ENCODE results near the gene MIB1. TPM values are rescaled to one million over a fixed set of nuclear protein-coding genes. Genes with fewer than 3 reads are reported as not detected.

MIB1 gene
- total and polyA plus RNA-seq, 2 experiments from 2014 or later = 10.8 to 56.7 TPM

DNA sequence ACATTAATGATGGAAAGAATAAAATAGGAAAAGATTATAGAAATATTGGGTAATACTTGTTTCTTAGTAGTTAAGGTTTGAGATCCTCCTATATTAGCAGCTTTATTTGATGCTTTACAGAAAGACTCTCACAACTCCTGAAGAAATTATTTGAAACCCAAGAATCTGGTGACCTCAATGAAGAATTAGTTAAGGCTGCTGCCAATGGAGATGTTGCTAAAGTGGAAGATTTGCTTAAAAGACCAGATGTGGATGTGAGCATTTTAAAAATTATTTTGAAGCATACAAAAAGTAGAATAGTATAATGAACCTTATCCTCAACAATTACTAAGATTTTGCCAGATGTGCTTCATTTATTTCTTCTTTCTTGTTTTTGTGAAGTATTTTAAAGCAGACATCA is 59.1 kb downstream of the MIB1 start:
- Mint-ChIP-seq H3K4me1 (no peaks in the 10 kb centered on the region), H3K9me3 (no peaks in the 10 kb centered on the region), H3K27ac (no peak overlapping the region), H3K36me3 (ENCODE audit: low read depth) (peaks cover 14% of the 10 kb centered on the region; the same call in 2 of the 3 replicates), H3K4me3 (no peak overlapping the region), H3K27me3 (ENCODE audit: insufficient read depth, low read depth, poor library complexity) (no peaks in the 10 kb centered on the region)
- no peaks in the 10 kb centered on the region for H3F3A ChIP-seq (replicated peaks; ENCODE audit: low read depth)
- DNase-seq (ENCODE audit: low spot score) (no peak), ATAC-seq (no peak)
- no peak for TF ChIP-seq CREB1 (CRISPR knock-in tag; IDR thresholded peaks at IDR 0.05; ENCODE audit: low read depth)
- TF ChIP-seq ETS1 (IDR thresholded peaks at IDR 0.05) = no peak
- TF ChIP-seq EZH2phosphoT487 (IDR thresholded peaks at IDR 0.05; ENCODE audit: unreplicated experiment) = no peak
- TF ChIP-seq JUNB (IDR thresholded peaks at IDR 0.05; ENCODE audit: unreplicated experiment) = no peak
- TF ChIP-seq ZNF114 (CRISPR knock-in tag; IDR thresholded peaks at IDR 0.05) = no peak
- TF ChIP-seq STAT1 (IDR thresholded peaks at IDR 0.05; ENCODE audit: unreplicated experiment) = no peak
- TF ChIP-seq EZH2 (IDR thresholded peaks at IDR 0.05; ENCODE audit: low read depth, unreplicated experiment) = no peak
- no peak for TF ChIP-seq ZNF462 (CRISPR knock-in tag; IDR thresholded peaks at IDR 0.05)
- no peak for TF ChIP-seq POLR2AphosphoS5 (IDR thresholded peaks at IDR 0.05; ENCODE audit: low read depth)
- TF ChIP-seq, protein P1, sequence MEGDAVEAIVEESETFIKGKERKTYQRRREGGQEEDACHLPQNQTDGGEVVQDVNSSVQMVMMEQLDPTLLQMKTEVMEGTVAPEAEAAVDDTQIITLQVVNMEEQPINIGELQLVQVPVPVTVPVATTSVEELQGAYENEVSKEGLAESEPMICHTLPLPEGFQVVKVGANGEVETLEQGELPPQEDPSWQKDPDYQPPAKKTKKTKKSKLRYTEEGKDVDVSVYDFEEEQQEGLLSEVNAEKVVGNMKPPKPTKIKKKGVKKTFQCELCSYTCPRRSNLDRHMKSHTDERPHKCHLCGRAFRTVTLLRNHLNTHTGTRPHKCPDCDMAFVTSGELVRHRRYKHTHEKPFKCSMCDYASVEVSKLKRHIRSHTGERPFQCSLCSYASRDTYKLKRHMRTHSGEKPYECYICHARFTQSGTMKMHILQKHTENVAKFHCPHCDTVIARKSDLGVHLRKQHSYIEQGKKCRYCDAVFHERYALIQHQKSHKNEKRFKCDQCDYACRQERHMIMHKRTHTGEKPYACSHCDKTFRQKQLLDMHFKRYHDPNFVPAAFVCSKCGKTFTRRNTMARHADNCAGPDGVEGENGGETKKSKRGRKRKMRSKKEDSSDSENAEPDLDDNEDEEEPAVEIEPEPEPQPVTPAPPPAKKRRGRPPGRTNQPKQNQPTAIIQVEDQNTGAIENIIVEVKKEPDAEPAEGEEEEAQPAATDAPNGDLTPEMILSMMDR (conservative IDR thresholded peaks at IDR 0.05; ENCODE audit: low read depth in 2 of 2) = no peak
- no peak for TF ChIP-seq ZNF331 (CRISPR knock-in tag; IDR thresholded peaks at IDR 0.05; ENCODE audit: low read depth)
- no peak overlapping the region for H3K4me3 ChIP-seq
- peaks cover 8% of the 10 kb centered on the region; the same call in 1 of the 2 replicates for H3K36me3 ChIP-seq (ENCODE audit: insufficient read depth)
- no peak overlapping the region for H3K4me2 ChIP-seq
- H3K27ac ChIP-seq (ENCODE audit: low read depth) = no peak overlapping the region
- H3K4me1 ChIP-seq (ENCODE audit: insufficient read depth) = no peaks in the 10 kb centered on the region
- H4K20me1 ChIP-seq (replicated peaks; ENCODE audit: insufficient read depth) = 0 out of 2 replicates have a peak, but pooled peaks cover 4% of the 10 kb centered on the region
- H3K9me2 ChIP-seq (ENCODE audit: insufficient read depth) = no peaks in the 10 kb centered on the region
- no peaks in the 10 kb centered on the region for H3K27me3 ChIP-seq (ENCODE audit: insufficient read depth)
- H3K79me2 ChIP-seq (replicated peaks; ENCODE audit: insufficient read depth) = no peaks in the 10 kb centered on the region
- H2AFZ ChIP-seq = no peak overlapping the region

Measured in GM23338 (cell line).